Panc1 (cell line): ENCODE data around the gene AGPAT1. TPM values are rescaled to one million over a fixed set of nuclear protein-coding genes. Genes with fewer than 3 reads are reported as not detected.

Experiments used
- ATAC-seq: fragments of 200-7000 bp; cut with Tn5 transposase; 2 replicates; pipeline ENCODE4 v1.9.1; 2020; ENCODE audit warnings: mild to moderate bottlenecking, moderate library complexity
- BruUV-seq: library from RNA; stranded (reverse); fragments of 400-500 nt; replicated peaks from 2 replicates; lab custom pipeline; 2021; lab: Mats Ljungman, UMichigan
- CTCF ChIA-PET: fragments of 300-600 bp; sonication (Branson Sonifier 250); formaldehyde crosslinking; loops from one replicate; lab custom pipeline; 2022; ENCODE audit warnings: antibody characterized with exemption; lab: Charles Lee
- POLR2A ChIA-PET: fragments of 300-600 bp; sonication (Branson Sonifier 250); formaldehyde crosslinking; loops from one replicate; lab custom pipeline; 2022; ENCODE audit warnings: antibody characterized with exemption; lab: Charles Lee
- DNase-seq: peaks from one replicate; pipeline ENCODE4 v3.0.0-alpha.2; 2010; ENCODE audit warnings: low read depth, low spot score
- H3K27ac ChIP-seq: 2 replicates; pipeline ENCODE4 v1.5.1; 2011; ENCODE audit warnings: mild to moderate bottlenecking, low read length, inconsistent platforms
- H3K27me3 ChIP-seq: fragments of 200-500 bp; sonication (Bioruptor generic); 2 replicates; pipeline ENCODE4 v1.6.0; 2014; ENCODE audit warnings: low read length, inconsistent platforms; ENCODE audit not compliant: control insufficient read depth, insufficient read depth
- H3K36me3 ChIP-seq: fragments of 200-500 bp; sonication (Bioruptor generic); 2 replicates; pipeline ENCODE4 v1.5.1; 2014; ENCODE audit warnings: inconsistent platforms, mild to moderate bottlenecking, low read length, moderate library complexity; ENCODE audit not compliant: control insufficient read depth, insufficient read depth
- H3K4me1 ChIP-seq: 2 replicates; pipeline ENCODE4 v1.5.1; 2011; ENCODE audit warnings: inconsistent platforms, mild to moderate bottlenecking, low read length, moderate library complexity; ENCODE audit not compliant: control insufficient read depth, insufficient read depth
- H3K4me3 ChIP-seq, 2 experiments: 2 replicates each; pipeline ENCODE4 v1.5.1; 2011 to 2012; ENCODE audit warnings: low read depth in 2 of 2, low read length in 2 of 2, mild to moderate bottlenecking in 2 of 2, inconsistent platforms in 1 of 2, moderate library complexity in 1 of 2
- H3K9me3 ChIP-seq: fragments of 200-500 bp; sonication (Bioruptor generic); 2 replicates; pipeline ENCODE4 v1.5.1; 2014; ENCODE audit warnings: low read depth, mild to moderate bottlenecking, inconsistent platforms, low read length, moderate library complexity; ENCODE audit not compliant: control insufficient read depth, insufficient read depth
- CTCF ChIP-seq: fragments of 450-650 bp; IDR thresholded peaks from 2 replicates; pipeline ENCODE4 v1.5.1; 2017; ENCODE audit warnings: mild to moderate bottlenecking
- POLR2AphosphoS5 ChIP-seq: IDR thresholded peaks from 2 replicates; pipeline ENCODE4 v1.6.1; 2012; ENCODE audit warnings: mild to moderate bottlenecking, low read depth, low read length, moderate library complexity
- SIN3A ChIP-seq: IDR thresholded peaks from 2 replicates; pipeline ENCODE4 v1.6.1; 2012; ENCODE audit warnings: low read depth, mild to moderate bottlenecking, low read length, moderate library complexity, borderline replicate concordance; ENCODE audit not compliant: insufficient read depth
- TCF7L2 ChIP-seq: IDR thresholded peaks from 2 replicates; pipeline ENCODE4 v1.6.1; 2011; ENCODE audit warnings: mild to moderate bottlenecking, low read depth, low read length, inconsistent platforms
- in situ Hi-C: cut with HindIII; loops from 2 replicates; pipeline ENCODE4 v1.10.0; 2016; ENCODE audit warnings: low sequenced_read_pairs, low pct_unique_long_range_greater_than_20kb
- intact Hi-C: fragments of 100-400 bp; cut with micrococcal nuclease; formaldehyde crosslinking; loops from one replicate; pipeline ENCODE4 v1.10.0; 2022; ENCODE audit not compliant: unreplicated experiment
- total RNA-seq: library from RNA; stranded (reverse); gene quantifications from one replicate; pipeline ENCODE4 v1.2.1, GENCODE V29; 2021; ENCODE audit not compliant: unreplicated experiment
- TF ChIP-seq, protein P1 (sequence below), 2 experiments: IDR thresholded peaks; 2 replicates each; pipeline ENCODE4 v1.6.1; 2011 to 2012; ENCODE audit warnings: low read depth in 2 of 2, control low read depth in 1 of 2, low read length in 1 of 2, mild to moderate bottlenecking in 1 of 2, moderate library complexity in 1 of 2; ENCODE audit not compliant: insufficient read depth in 1 of 2

Gene AGPAT1
- total RNA-seq, 1 experiment from 2014 or later = 88.4 TPM

DNA sequence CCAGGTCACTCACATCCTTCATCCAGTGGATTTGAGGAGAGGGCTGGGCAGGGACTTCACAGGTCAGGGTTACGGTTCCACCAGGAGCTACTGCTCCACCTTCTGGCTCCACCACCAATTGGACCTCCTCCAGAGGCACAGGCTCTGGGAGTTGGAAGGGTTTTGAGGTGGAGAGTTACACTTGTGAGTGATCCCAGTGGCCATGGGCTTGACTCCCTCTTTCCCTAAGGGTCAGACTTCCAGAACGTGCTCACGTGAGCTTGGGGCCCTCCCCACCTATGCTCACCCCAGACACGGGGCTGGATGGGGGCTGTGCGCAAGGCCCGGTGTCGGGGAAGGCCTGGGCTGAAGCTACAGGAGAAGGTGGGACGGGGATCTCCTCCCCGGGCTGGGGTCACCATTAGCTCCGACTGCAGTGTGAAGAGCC is 6.7 kb upstream of the AGPAT1 start:
- H3K27ac ChIP-seq = no peak overlapping the region
- BruUV-seq = no TSS peak
- peaks cover 11% of the 10 kb centered on the region for H3K4me1 ChIP-seq
- CTCF ChIA-PET = no interaction called here
- POLR2A ChIA-PET = no interaction called here
- H3K4me3 ChIP-seq = no peak overlapping the region
- DNase-seq (no peak), ATAC-seq (no peak)
- no peaks in the 10 kb centered on the region for H3K27me3 ChIP-seq
- no peaks in the 10 kb centered on the region for H3K9me3 ChIP-seq
- H3K36me3 ChIP-seq = no peaks in the 10 kb centered on the region; the same call in 1 of the 2 replicates
- no peak for TF ChIP-seq CTCF
- in situ Hi-C loops = no loop called here
- intact Hi-C loops = no loop called here

DNA sequence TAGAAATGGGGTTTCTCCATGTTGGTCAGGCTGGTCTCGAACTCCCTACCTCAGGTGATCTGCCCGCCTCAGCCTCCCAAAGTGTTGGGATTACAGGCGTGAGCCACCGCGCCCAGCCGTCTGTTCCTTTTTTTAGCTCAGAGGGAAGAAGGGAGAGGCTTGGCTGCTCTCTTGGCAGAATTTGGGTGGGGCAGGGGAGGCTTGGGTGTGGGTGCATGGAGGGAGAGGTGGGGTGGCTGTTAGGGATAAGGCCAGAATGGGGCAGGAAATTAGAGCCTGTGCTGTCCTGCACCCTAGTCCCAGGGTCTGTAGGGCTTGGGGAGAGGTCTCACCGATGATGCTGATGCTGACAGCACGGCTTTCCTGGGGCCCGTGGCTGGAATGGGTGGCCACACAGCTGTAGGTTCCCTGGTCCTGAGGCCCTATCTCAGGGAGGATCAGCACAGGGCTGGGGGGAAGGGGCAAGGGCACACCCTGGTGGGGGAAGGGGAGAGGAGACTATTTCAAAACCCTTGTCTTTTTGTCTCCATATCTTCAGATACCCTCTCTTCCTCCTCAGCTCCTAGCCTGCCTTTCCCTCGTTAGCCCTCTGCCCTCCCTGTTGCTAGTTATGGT is 6.1 kb upstream of the AGPAT1 start:
- DNase-seq (no peak), ATAC-seq (no peak)
- Histone ChIP-seq H3K4me3 (no peak overlapping the region), H3K27ac (no peak overlapping the region), H3K9me3 (no peaks in the 10 kb centered on the region), H3K4me1 (peaks cover 15% of the 10 kb centered on the region), H3K27me3 (no peaks in the 10 kb centered on the region), H3K36me3 (no peaks in the 10 kb centered on the region; the same call in 1 of the 2 replicates)
- in situ Hi-C loops = no loop called here
- intact Hi-C loops = no loop called here
- CTCF ChIA-PET = interaction anchor here (0.6 kb wide), 1 partner anchor 580 kb away, joined by 4 read pairs; no protein-coding TSS in a partner anchor
- no peak for TF ChIP-seq POLR2AphosphoS5
- POLR2A ChIA-PET = no interaction called here
- BruUV-seq = no TSS peak

DNA sequence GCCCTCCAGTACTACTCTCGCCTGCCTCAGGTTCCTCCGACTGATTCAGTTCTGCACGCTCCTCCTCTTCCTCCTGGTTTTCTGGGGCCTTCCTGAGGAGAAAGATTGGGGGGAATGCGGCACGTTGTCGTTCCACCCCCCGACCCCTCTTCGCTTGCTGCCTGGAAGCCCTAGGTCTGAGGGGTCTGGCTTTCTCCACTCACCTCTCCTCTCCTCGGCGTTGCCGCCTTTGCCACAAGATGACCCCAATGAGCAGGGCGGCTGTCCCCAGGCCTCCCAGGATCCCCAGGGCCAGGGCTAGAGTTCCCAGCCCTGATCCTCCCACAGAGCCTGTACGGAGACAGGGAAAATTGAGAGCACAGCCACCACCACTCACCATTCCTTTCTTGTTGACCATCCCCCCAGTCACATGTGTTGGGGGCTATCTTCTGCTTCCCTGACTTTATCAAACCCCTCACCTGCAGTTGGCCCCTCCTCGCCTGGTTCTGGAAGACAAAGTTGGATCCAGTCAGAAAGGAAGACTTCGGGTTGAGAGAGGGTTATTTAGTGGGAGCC is 5.3 kb upstream of the AGPAT1 start:
- intact Hi-C loops = no loop called here
- in situ Hi-C loops = no loop called here
- Histone ChIP-seq H3K36me3 (no peaks in the 10 kb centered on the region; the same call in 1 of the 2 replicates), H3K9me3 (no peaks in the 10 kb centered on the region), H3K4me3 (no peak overlapping the region), H3K27ac (no peak overlapping the region), H3K4me1 (peaks cover 23% of the 10 kb centered on the region), H3K27me3 (no peaks in the 10 kb centered on the region)
- no TSS peak for BruUV-seq
- DNase-seq = no peak
- POLR2A ChIA-PET = no interaction called here
- TF ChIP-seq POLR2AphosphoS5 = no peak
- TF ChIP-seq TCF7L2 = no peak
- no peak for TF ChIP-seq CTCF
- TF ChIP-seq SIN3A = no peak
- TF ChIP-seq, protein P1, sequence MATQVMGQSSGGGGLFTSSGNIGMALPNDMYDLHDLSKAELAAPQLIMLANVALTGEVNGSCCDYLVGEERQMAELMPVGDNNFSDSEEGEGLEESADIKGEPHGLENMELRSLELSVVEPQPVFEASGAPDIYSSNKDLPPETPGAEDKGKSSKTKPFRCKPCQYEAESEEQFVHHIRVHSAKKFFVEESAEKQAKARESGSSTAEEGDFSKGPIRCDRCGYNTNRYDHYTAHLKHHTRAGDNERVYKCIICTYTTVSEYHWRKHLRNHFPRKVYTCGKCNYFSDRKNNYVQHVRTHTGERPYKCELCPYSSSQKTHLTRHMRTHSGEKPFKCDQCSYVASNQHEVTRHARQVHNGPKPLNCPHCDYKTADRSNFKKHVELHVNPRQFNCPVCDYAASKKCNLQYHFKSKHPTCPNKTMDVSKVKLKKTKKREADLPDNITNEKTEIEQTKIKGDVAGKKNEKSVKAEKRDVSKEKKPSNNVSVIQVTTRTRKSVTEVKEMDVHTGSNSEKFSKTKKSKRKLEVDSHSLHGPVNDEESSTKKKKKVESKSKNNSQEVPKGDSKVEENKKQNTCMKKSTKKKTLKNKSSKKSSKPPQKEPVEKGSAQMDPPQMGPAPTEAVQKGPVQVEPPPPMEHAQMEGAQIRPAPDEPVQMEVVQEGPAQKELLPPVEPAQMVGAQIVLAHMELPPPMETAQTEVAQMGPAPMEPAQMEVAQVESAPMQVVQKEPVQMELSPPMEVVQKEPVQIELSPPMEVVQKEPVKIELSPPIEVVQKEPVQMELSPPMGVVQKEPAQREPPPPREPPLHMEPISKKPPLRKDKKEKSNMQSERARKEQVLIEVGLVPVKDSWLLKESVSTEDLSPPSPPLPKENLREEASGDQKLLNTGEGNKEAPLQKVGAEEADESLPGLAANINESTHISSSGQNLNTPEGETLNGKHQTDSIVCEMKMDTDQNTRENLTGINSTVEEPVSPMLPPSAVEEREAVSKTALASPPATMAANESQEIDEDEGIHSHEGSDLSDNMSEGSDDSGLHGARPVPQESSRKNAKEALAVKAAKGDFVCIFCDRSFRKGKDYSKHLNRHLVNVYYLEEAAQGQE (IDR thresholded peaks at IDR 0.05; ENCODE audit: insufficient read depth in 1 of 2, low read depth in 2 of 2, low read length in 1 of 2) = no peak
- CTCF ChIA-PET = no interaction called here
- no peak for ATAC-seq
